Measurements from ENCODE around the gene INPP5F.
A peak's percentile ranks its signal among the peaks of the same experiment; 100 is the strongest.
"Not testable (repeated sequence)": the region's sequence is repeated elsewhere in the genome, so short reads cannot be mapped to it uniquely, and the experiment has no call there.

The INPP5F gene

GRCh38 chr10:119742947-119743648, 17.2 kb downstream of the INPP5F start:
- no peak for DNase-seq (ENCODE audit: low read depth in 3 of 3)

- no peak for DNase-seq (ENCODE audit: low read depth in 3 of 3)
These were observed 22.1 kb downstream of the INPP5F start for GRCh38 chr10:119747940-119748339.

GRCh38 chr10:119748871-119749270, 23.0 kb downstream of the INPP5F start:
- no peak for DNase-seq (ENCODE audit: low read depth in 3 of 3)

- no peak for DNase-seq (ENCODE audit: low read depth in 3 of 3)
These were observed 23.6 kb downstream of the INPP5F start for GRCh38 chr10:119749455-119749854.

- DNase-seq (ENCODE audit: low read depth in 3 of 3): peak; percentile 22 to 43 (median 34)
These were observed 24.8 kb downstream of the INPP5F start for GRCh38 chr10:119750391-119751230.

- DNase-seq (ENCODE audit: low read depth in 3 of 3): no peak
These were observed 27.5 kb downstream of the INPP5F start for GRCh38 chr10:119753309-119753708.

- no peak for DNase-seq (ENCODE audit: low read depth in 3 of 3)
These were observed 28.2 kb downstream of the INPP5F start for GRCh38 chr10:119754085-119754484.

GRCh38 chr10:119754936-119755335, 29.1 kb downstream of the INPP5F start:
- DNase-seq (ENCODE audit: low read depth in 3 of 3): no peak

GRCh38 chr10:119755446-119755845, 29.6 kb downstream of the INPP5F start:
- no peak for DNase-seq (ENCODE audit: low read depth in 3 of 3)

GRCh38 chr10:119758448-119759195, 32.8 kb downstream of the INPP5F start:
- DNase-seq (ENCODE audit: low read depth in 3 of 3): no peak

GRCh38 chr10:119759832-119760231, 34.0 kb downstream of the INPP5F start:
- no peak for DNase-seq (ENCODE audit: low read depth in 3 of 3)

- no peak for DNase-seq (ENCODE audit: low read depth in 3 of 3)
These were observed 35.3 kb downstream of the INPP5F start for GRCh38 chr10:119761106-119761505.

- no peak for DNase-seq (ENCODE audit: low read depth in 3 of 3)
These were observed 36.2 kb downstream of the INPP5F start for GRCh38 chr10:119762035-119762434.

- DNase-seq (ENCODE audit: low read depth in 3 of 3): no peak
These were observed 37.3 kb downstream of the INPP5F start for GRCh38 chr10:119762805-119763798.

- DNase-seq (ENCODE audit: low read depth in 3 of 3): no peak
These were observed 42.7 kb downstream of the INPP5F start for GRCh38 chr10:119768455-119769094.

- DNase-seq (ENCODE audit: low read depth in 3 of 3): no peak
These were observed 44.0 kb downstream of the INPP5F start for GRCh38 chr10:119769886-119770285.

- DNase-seq (ENCODE audit: low read depth in 3 of 3): no peak
These were observed 45.1 kb downstream of the INPP5F start for GRCh38 chr10:119770928-119771327.

GRCh38 chr10:119772334-119772733, 46.5 kb downstream of the INPP5F start:
- DNase-seq (ENCODE audit: low read depth in 3 of 3): no peak

GRCh38 chr10:119773041-119773440, 47.2 kb downstream of the INPP5F start:
- DNase-seq (ENCODE audit: low read depth in 3 of 3): not testable (repeated sequence)

- no peak for DNase-seq (ENCODE audit: low read depth in 3 of 3)
These were observed 49.7 kb downstream of the INPP5F start for GRCh38 chr10:119775529-119775928.

GRCh38 chr10:119776536-119776935, 50.7 kb downstream of the INPP5F start:
- no peak for DNase-seq (ENCODE audit: low read depth in 3 of 3)

Data from stimulated activated CD4-positive, alpha-beta T cell treated with anti-CD3 and anti-CD28 coated beads, TNF-alpha, amount 100 ng/mL, for 48 hours (primary cell).